NCI-H1930 (cell line): ENCODE measurements around the gene NDUFB7.
A peak's percentile ranks its signal among the peaks of the same experiment; 100 is the strongest.
"Not testable (repeated sequence)": the region's sequence is repeated elsewhere in the genome, so short reads cannot be mapped to it uniquely, and the experiment has no call there.

Experiments
- DNase-seq, 2 experiments: peaks; one replicate each; lab custom pipeline; 2025; lab: John Stamatoyannopoulos, UW

NDUFB7 gene

DNA sequence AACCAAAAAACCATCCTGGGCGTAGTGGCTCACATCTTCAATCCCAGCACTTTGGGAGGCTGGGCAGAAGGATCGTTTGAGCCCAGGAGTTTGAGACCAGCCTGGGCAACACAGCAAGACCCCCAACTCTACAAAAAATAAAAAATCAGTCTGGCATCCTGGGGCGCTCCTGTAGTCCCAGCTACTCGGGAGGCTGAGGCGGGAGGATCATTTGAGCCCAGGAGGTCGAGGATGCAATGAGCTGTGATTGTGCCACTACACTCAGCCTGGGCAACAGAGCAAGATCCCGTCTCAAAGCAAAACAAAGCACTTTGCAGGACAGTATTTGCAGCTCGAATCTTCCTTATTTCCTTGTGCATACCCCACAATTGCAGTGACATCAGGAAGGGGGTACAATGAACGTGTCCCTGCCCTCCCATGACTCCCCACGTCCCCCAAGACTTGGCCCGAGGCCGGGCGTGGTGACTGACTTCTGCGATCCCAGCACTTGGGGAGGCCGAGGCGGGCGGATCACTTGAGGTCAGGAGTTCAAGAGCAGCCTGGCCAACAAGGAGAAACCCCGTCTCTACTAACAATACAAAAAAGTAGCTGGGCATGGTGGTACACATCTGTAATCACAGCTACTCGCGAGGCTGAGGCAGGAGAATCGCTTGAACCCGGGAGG lies 870 bp downstream of the NDUFB7 start:
- DNase-seq, result no peak

DNA sequence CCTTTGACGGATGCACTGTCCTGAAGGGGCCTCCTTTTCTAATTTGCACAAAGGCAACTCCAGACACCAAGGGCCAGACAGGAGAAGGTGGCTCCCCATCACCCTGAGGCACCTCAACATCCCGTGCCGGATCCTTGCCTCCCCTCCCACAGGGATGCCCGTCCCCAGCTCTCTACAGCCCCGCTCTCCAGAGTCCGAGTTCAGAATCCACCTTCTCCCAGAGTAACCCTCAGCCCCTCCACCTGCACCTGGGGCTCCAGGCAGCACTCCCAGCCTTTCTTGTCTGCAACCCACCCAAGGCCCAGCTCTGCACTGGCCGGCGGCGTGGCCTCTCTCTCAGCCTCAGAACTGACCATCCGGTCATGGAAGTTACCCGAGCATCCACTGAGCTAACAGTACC lies 4.8 kb downstream of the NDUFB7 start:
- DNase-seq, result no peak

DNA sequence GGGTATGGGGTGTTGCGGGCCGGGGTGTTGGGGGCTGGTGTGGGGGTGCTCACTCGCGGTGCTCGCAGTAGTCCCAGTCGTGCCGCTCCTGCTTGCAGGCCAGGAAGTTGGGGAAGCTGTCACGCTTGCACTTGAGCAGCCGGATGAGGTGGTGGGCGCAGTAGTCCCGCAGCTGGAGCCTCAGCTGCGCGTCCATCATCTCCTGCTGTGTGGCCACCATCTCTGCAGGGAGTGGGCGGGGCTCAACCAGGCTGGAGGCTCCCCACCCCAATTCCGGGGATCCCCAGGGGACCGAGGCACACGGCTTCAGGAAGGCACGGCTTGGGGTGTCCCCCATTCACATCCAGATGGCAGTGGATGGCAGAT lies 5.2 kb downstream of the NDUFB7 start:
- no peak for DNase-seq

DNA sequence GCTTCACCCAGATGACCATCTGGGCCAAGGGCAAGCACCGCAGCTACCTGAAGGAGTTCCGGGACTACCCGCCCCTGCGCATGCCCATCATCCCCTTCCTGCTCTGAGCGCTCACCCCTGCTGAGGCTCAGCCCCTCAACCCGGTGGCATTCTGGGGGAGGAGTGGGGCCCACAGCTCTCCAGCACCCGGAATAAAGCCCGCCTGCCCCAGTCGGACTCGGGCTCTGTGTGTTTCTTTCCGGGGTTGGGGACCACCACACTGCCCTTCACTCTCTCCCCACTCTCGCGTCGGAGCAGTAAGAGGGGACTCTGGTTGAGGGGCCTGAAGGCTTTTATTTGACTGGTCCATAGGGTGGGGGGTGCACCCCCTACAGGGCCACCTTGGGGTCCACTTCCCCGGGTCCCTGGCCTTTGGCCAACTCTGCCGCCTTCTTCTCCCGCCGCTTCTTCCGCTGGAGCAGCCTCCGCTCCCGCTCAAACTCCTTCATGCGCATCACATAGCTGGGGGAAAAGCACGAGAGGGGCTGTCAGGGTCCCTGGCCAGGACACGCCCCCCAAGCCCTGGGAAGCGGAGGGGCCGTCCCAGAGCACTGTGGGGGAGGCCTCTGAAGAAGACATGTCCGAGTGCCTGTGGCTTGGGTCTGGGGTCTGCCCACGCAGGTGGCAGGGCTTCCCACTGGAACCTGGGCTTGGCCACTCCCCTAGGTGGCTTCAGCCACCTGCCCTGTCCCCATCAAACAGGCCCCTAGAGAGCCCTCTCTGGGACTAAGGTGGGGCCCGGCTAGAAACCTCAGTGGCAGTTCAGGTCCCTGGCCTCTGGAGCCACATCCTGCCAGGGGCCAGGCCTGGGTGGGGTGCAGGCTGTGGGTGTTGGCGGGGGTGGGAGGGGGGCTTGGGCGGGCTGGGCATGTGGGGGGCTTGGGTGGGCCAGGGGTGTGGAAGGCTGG lies 5.8 kb downstream of the NDUFB7 start:
- DNase-seq, result no peak

DNA sequence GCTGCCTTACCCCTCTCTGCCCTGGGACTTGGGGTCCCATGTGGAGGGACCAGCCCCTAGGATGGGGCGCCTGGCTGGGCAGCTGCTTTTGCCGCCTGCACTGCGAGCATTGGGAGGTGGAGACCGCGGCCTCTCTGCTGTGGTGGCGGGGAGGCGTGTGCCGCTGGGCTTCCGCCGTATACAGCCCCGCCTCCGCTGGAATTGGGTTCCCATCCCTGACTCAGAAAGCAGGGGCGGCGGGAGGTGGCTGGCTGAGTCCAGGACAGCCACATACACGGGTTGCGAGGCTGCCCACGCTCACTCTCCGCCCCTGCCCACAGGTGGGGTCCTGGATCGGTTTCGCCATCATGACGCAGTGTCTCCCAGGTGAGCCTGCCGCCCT lies 6.6 kb downstream of the NDUFB7 start:
- no peak for DNase-seq

DNA sequence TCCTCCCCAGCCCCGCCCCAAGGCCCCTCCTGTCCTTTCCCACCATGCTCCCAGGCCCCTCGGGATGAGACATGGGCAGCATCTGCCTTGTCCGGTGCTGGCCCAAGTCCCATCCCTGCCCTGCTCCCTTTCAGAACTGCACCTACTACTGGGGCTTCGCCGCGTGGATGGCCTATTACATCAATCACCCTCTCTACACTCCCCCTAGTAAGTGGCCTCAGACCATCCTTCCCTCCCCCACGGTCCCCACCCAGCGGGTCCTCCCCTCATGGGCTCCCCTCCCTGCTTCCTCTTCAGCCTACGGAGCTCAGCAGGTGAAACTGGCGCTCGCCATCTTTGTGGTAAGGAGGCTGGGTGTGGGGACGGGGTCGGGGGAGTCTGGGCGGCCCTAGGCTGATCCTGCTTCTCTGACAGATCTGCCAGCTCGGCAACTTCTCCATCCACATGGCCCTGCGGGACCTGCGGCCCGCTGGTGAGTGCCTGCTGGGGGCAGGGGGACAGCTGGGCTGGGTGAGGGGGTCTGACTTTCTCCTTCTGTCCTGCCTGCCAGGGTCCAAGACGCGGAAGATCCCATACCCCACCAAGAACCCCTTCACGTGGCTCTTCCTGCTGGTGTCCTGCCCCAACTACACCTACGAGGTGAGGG lies 7.1 kb downstream of the NDUFB7 start:
- not testable (repeated sequence) for DNase-seq

DNA sequence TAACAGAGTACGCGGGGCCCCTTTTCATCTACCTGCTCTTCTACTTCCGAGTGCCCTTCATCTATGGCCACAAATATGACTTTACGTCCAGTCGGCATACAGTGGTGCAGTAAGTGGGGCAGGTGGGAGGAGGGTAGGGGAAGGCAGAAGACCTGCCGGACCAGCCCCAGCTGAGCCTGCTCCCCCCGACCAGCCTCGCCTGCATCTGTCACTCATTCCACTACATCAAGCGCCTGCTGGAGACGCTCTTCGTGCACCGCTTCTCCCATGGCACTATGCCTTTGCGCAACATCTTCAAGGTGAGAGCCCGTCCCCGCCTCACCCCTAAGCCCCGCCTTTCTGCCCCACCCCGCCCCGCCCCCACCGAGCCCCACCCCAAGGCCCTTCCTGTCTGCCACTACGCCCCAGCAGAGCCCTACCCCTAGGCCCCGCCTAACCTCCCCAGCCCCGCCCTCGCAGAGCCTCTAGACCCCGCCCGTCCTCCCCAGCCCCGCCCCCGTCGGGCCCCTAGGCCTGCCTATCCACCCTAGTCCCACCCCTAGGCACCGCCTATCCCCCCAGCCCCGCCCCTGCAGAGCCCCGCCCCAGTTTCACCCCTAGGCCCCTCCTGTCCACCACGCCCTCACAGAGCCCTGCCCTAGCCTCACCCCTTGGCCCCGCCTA lies 7.7 kb downstream of the NDUFB7 start:
- DNase-seq, result peak; percentile 6 to 11

DNA sequence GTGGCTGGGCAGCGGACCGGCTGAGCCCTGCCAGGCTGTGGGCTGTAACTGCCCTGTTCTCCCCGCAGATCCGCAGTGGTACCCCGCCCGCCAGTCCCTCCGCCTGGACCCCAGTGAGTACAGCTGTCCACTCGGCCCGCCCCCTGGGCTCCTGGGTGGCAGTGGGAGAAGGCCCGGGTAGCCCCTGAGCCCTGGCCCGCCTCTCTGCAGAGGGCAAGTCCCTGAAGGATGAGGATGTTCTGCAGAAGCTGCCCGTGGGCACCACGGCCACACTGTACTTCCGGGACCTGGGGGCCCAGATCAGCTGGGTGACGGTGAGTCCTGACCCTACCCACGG lies 8.3 kb downstream of the NDUFB7 start:
- no peak for DNase-seq

DNA sequence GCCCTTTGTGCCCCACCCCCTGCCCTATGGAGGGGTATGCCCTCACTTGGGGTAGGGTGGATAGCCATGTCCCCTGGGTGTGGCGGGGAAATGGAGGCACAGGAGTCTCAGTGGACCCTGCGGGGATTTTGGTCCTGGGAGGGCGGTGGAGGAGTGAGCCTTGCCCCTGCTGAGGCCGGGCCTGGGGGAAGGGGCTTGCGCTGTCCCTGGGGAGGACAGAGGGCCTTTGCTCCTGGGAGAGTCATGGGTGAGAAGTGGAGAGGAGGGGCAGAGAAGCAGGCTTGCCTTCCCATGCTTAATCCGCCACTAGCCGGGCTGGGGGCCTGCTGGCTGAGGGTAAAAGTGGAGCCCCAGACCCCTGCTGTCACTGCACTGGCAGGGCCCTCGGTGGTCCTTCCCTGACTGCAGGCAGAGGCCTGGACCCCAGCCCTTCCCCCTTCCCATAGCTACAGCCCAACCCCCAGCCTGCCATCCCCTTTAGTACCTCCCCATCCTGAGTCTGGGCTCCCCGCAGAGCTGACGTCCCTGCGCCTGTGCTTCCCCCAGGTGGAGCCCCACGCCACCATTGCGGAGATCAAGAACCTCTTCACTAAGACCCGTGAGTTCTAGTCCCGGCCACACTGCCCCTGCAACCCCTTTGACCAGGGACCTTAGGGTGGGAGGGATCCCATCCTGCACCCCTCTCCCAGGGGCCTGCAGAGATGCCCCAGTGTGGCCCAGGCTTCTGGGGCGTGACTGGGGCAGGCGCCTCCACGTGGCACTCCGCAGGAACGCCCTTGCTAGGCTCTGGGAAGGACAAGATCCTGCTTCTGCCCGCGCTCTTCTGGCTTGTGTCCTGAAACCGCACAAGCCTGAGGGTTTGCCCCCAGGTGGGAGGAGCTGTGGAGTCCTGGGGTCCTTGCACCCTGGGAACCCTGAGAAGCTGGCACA lies 8.9 kb downstream of the NDUFB7 start:
- no peak for DNase-seq

DNA sequence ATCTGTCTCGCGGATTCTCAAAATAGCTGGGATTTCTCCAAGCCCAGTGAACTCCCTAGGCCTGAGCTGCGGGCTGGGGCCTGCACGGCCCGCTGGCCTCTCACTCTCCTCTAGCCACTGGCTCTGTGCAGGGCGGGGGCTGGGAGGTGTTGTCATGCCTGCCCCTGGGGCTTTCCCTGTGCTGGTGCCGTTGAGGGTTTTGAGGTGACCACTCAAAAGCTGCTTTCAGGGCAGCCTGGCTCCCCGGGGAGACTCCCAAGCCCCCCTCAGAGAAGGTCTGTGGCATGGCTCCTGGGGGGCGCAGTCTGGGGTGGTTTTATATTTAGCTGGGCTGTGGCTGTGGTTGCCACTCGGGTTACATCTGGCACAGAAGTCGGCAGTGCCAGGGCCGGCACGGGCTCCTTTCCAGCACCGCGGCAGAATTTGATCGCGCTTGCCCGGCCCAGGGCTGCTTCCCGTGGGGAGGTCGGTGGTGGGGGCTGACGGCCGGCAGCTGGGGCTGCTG lies 10.0 kb downstream of the NDUFB7 start:
- no peak for DNase-seq

DNA sequence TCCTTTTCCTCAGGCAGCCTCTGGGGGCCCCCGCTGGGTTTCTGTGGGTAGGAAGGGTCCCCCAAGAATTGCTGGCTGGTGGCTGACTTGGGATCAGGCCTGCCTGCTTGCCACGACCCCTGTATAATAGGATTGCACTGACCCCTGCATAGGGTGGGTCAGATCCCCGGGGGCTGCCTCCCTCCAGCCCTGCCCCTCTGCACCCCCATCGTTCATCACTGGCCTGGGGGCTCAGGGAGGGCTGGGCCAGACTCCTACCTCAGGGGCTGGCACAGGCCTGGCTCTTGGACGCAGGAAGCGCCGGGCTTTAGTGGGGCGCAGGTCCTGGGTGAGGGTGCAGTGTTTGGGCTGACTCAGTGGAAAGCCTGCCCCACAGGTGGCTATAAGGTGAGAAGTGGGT lies 10.6 kb downstream of the NDUFB7 start:
- no peak for DNase-seq

DNA sequence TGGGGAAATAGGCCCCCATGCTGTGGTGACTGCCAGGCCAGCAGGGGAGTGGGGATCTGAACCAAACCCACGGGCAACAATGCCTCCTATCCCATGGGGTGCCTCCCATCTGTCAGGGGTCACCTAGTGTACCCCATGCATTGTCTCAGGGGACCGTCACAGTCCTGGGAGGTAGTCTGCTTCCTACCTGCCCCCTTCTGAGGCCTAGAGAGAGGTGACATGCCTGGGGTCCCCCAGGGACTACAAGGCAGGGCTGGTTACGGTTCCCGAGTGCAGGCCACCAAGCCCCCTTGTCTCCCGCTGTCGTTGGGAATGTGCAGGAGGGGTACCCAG lies 11.1 kb downstream of the NDUFB7 start:
- no peak for DNase-seq

DNA sequence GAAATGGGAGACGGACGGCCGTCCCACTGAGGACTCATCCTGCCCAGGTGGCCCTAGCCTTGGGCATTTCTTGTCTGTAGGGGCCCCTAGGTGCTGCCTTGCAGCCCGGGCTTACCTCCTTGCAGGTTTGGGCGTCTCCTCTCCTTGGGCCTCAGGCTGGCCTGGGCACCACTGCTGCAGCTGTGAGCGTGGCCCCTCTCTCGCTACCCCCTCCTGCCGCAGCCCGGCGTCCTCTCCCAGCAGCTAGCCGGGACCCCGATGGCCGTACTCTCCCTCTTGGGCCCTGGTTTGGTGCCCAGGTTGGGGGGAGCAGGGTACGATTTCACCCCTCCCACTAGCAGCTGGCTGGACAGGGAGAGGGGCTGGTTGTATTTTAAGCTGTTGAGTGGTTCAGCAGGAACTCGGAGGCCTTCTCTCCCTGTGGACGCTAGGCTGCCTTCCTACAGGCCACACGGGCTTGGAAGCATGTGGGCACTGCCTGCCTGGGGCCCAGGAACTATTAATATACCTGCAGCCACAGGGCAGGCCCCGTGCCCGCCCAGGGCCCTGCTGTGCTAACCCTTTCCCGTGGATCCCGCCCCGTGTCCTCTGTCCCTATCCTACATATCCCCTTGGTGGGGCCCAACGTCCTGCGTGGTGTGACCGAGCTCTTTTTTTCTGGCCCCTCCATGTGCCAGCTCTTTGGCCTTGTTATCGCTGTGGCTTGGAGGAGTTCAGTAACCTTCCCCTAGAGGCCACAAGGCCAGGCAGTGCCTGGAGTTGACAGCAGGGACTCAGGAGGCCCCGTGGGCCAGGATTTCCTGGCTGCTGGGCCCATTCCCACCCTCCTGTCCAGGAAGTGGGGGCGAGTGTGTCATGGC lies 11.7 kb downstream of the NDUFB7 start:
- DNase-seq, result no peak

DNA sequence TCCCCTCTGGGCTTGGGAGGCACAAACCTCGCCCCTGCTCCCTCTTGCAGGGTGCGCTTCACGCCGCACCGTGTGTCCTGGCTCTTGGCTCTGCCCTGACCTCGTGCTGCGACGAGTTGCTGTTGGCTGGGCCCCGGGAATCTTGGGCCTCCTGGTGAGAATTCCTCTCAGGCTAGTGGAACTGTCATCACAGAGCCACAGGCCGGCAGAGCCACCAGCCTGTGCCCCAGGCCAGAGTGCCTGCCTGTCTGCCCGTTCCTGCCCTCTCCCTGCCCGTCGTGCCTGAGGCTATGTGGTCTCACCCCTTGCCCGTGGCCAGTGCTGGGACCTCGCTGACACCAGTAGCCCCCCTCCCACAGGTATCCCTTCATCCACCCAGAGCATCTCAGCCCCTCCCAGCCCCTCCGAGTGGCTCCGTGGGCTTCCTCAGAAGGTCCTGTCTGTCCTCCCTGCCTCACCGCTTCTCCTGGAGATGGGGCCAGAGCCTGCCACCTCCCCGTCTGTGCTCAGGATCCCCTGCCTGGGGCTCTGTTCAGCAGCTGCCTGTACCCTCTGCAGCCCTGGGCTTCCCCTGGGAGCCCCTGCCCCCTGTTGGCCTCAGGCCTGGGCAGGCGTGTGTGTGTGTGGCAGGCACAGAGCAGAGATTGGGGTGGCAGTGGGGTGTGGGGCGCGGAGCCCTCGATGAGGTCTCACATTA lies 13.3 kb downstream of the NDUFB7 start:
- no peak for DNase-seq

DNA sequence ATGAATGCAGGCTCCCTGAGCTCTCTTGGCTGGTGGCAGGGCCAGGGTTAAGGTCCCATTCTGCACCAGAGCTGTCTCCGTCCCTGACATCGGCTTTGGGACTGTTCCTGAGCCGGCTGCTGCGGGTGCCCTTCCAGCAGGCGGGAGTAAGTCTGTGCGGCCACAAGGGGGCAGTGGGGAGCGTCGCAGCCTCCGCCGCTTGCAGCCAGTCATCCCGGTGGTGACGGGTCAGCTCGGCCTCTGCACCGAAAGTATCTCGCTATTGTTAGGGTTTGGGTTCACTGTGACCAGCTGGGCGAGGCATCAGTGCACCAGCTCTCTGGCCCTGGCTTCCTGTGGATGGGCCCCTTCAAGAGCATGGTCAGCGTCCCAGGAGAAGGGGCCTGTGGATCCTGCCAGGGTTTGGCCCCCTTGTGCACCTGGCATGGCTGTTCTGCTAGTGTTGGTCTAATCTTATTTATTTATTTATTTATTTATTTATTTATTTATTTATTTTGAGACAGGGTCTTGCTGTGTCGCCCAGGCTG lies 15.1 kb downstream of the NDUFB7 start:
- peak; percentile 17 for DNase-seq

DNA sequence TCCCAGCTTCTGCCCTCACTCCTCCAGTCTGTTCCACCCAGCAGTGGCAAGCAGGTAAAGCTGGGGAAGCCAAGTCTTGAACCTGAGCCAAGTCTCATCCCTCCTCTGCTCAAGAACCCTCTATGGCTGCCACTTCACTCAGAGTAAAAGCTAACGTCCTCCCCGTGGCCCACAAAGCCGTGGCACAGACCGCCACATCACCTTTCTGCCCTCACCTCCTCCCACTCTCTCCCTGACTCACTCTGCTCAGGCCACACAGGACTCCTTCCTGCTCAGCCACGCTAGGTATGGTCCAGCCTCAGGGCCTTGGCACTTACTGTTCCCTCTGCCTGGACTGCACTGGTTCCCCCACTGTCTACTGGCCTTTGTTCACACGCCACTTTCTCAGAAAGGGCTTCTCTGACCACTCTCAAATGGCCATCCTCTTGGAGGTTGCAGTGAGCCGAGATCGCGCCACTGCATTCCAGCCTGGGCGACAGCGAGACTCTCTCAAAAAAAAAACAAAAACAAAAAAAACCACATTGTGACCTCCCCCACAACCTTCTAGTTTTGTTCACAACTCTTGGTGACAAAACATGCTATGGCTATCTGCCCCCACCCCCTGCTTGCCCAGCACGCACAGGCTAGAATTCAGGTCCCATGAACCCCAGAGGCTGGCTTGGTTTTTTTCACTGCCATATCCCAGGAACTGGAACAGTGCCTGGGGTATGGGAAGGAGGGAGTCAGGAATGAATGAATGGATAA lies 15.8 kb downstream of the NDUFB7 start:
- no peak for DNase-seq

DNA sequence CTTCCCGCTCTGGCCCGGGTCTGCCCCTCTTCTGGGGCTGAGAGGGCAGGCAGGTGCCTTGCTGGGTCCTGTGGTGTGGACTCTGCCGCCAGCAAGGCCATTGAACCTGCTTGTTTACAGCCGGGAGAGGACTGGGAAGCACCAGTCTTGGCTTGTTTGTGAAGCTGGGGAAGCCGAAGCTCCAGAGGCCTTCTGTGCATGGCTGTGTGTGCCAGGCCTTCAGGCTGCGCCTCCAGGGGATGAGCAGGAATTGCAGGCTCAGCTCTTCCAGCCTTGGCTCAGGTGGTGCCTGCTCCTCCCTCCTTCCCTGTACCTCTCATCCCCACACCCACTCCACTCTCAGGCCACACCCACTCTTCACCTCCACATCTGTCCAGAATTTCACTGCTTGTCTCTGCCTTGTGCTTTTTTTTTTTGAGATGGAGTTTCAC lies 17.5 kb downstream of the NDUFB7 start:
- DNase-seq, result no peak

DNA sequence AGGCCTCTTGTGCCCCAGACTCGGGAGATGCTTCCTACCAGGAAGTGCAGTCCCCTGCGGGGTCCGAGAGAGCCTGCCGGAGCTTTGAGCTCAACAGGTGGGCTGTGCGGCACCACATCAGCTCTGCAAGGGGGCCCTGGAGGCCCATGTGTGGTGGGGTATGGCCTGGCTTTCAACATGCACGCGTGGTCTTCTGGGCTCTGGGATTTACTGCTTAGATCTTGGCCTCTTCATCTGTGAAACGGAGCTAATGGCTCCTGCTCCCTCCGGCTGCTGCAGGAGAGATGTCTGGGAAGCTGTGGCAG lies 18.0 kb downstream of the NDUFB7 start:
- no peak for DNase-seq
